Measurements from ENCODE around the gene GRM1.

Gene GRM1

GRCh38 chr6:146273490-146273889 lies 244.6 kb downstream of the GRM1 start:
- no peaks in the 10 kb centered on the region for H4K20me1 ChIP-seq (ENCODE audit: control insufficient read depth, insufficient read depth, low read depth, low read length)
- no peaks in the 10 kb centered on the region for H3F3A ChIP-seq (ENCODE audit: control insufficient read depth, insufficient read depth)
- H3K4me1 ChIP-seq (ENCODE audit: control insufficient read depth, low read length) = no peaks in the 10 kb centered on the region
- no peaks in the 10 kb centered on the region for H3K9me2 ChIP-seq (replicated peaks; ENCODE audit: control insufficient read depth, low read length)
- no peaks in the 10 kb centered on the region for H3K27me3 ChIP-seq (ENCODE audit: control insufficient read depth, low read length)
- no peak overlapping the region for H3K27ac ChIP-seq (ENCODE audit: low read depth, low read length)
- H3K9me3 ChIP-seq (ENCODE audit: control insufficient read depth, insufficient read depth, low read length) = no peaks in the 10 kb centered on the region
- TF ChIP-seq EZH2phosphoT487 (IDR thresholded peaks at IDR 0.05; ENCODE audit: borderline replicate concordance, low read length) (no peak), CTCF (IDR thresholded peaks at IDR 0.05; ENCODE audit: low read depth, low read length, poor library complexity, severe bottlenecking) (no peak)
- no peaks in the 10 kb centered on the region for H3K36me3 ChIP-seq (ENCODE audit: control insufficient read depth, low read length)
- no peak overlapping the region for H3K4me3 ChIP-seq (ENCODE audit: low read length)
- no peak overlapping the region for H3K4me2 ChIP-seq (ENCODE audit: low read length)
- no peaks in the 10 kb centered on the region for H3K79me2 ChIP-seq (ENCODE audit: control insufficient read depth, low read length)

- no peak overlapping the region for H3K4me3 ChIP-seq (ENCODE audit: low read length)
- H3K36me3 ChIP-seq (ENCODE audit: control insufficient read depth, low read length) = no peaks in the 10 kb centered on the region
- H4K20me1 ChIP-seq (ENCODE audit: control insufficient read depth, insufficient read depth, low read depth, low read length) = no peaks in the 10 kb centered on the region
- no peaks in the 10 kb centered on the region for H3K79me2 ChIP-seq (ENCODE audit: control insufficient read depth, low read length)
- 0 out of 2 replicates have a peak, but pooled peaks cover 7% of the 10 kb centered on the region for H3K27me3 ChIP-seq (ENCODE audit: control insufficient read depth, low read length)
- no peak overlapping the region for H3K27ac ChIP-seq (ENCODE audit: low read depth, low read length)
- no peaks in the 10 kb centered on the region for H3F3A ChIP-seq (ENCODE audit: control insufficient read depth, insufficient read depth)
- TF ChIP-seq CTCF (IDR thresholded peaks at IDR 0.05; ENCODE audit: low read depth, low read length, poor library complexity, severe bottlenecking) (no peak), EZH2phosphoT487 (IDR thresholded peaks at IDR 0.05; ENCODE audit: borderline replicate concordance, low read length) (no peak)
- no peaks in the 10 kb centered on the region for H3K9me3 ChIP-seq (ENCODE audit: control insufficient read depth, insufficient read depth, low read length)
- H3K9me2 ChIP-seq (replicated peaks; ENCODE audit: control insufficient read depth, low read length) = no peaks in the 10 kb centered on the region
- H3K4me2 ChIP-seq (ENCODE audit: low read length) = no peak overlapping the region
- H3K4me1 ChIP-seq (ENCODE audit: control insufficient read depth, low read length) = no peaks in the 10 kb centered on the region
Observed at GRCh38 chr6:146277142-146277541, 248.3 kb downstream of the GRM1 start.

GRCh38 chr6:146281651-146282362 lies 252.9 kb downstream of the GRM1 start:
- TF ChIP-seq CTCF (IDR thresholded peaks at IDR 0.05; ENCODE audit: low read depth, low read length, poor library complexity, severe bottlenecking) = no peak
- no peak for TF ChIP-seq EZH2phosphoT487 (IDR thresholded peaks at IDR 0.05; ENCODE audit: borderline replicate concordance, low read length)

More at GRCh38 chr6:146281651-146282362, 252.9 kb downstream of the GRM1 start:
- Histone ChIP-seq H3K4me1 (ENCODE audit: control insufficient read depth, low read length) (no peaks in the 10 kb centered on the region), H3K79me2 (ENCODE audit: control insufficient read depth, low read length) (no peaks in the 10 kb centered on the region), H3K9me2 (replicated peaks; ENCODE audit: control insufficient read depth, low read length) (no peaks in the 10 kb centered on the region), H3K9me3 (ENCODE audit: control insufficient read depth, insufficient read depth, low read length) (no peaks in the 10 kb centered on the region), H3K4me2 (ENCODE audit: low read length) (no peak overlapping the region), H3K4me3 (ENCODE audit: low read length) (no peak overlapping the region), H3K27me3 (ENCODE audit: control insufficient read depth, low read length) (0 out of 2 replicates have a peak, but pooled peaks cover 7% of the 10 kb centered on the region), H4K20me1 (ENCODE audit: control insufficient read depth, insufficient read depth, low read depth, low read length) (no peaks in the 10 kb centered on the region), H3K36me3 (ENCODE audit: control insufficient read depth, low read length) (no peaks in the 10 kb centered on the region), H3F3A (ENCODE audit: control insufficient read depth, insufficient read depth) (no peaks in the 10 kb centered on the region), H3K27ac (ENCODE audit: low read depth, low read length) (no peak overlapping the region)

All from DOHH2 (cell line).